Measurements from ENCODE around the gene OR6B3. TPM values are rescaled to one million over a fixed set of nuclear protein-coding genes. Genes with fewer than 3 reads are reported as not detected.

The OR6B3 gene
- total RNA-seq, 1 experiment from 2014 or later, result not detected

DNA sequence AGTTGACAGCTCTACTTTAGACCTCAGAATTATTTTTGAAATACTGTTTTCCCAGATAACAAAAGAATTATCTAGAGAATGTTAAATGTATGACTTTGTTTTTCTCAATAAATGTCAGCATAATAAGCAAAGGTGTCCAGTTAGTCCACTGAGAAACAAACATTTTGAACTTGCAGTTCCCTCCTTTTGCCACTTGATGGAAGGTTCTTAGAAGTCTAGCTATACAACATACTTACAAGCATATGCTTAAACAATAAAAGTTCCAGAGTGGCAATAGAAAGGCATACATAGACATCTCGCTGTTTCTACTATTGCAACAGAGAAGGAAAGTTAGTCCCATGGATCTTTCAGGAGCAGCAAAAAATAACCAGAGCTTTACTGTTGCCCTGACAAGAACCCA lies 40.0 kb downstream of the OR6B3 start:
- intact Hi-C loops (cut with micrococcal nuclease; ENCODE audit: unreplicated experiment), result no loop called here
- Histone ChIP-seq H3K4me1 (no peaks in the 10 kb centered on the region), H3K36me3 (ENCODE audit: control insufficient read depth, insufficient read depth, low read length) (no peaks in the 10 kb centered on the region), H3K4me3 (ENCODE audit: low read depth, low read length) (no peak overlapping the region), H3K27me3 (replicated peaks; ENCODE audit: control insufficient read depth, insufficient read depth, low read length) (no peaks in the 10 kb centered on the region), H3K9me3 (no peaks in the 10 kb centered on the region)
- Mint-ChIP-seq H3K36me3 (ENCODE audit: insufficient read depth, unreplicated experiment) (peaks cover 34% of the 10 kb centered on the region), H3K27ac (ENCODE audit: unreplicated experiment) (no peak overlapping the region), H3K4me3 (ENCODE audit: unreplicated experiment) (no peak overlapping the region), H3K9me3 (ENCODE audit: unreplicated experiment) (no peaks in the 10 kb centered on the region), H3K4me1 (ENCODE audit: low read depth, unreplicated experiment) (no peaks in the 10 kb centered on the region), H3K27me3 (ENCODE audit: insufficient read depth, unreplicated experiment) (no peaks in the 10 kb centered on the region)
- ChIA-PET POLR2A (interaction anchor here (0.6 kb wide), 1 partner anchor 12 kb away, joined by 4 read pairs; the partner anchor contains the start of gene NDUFA10), CTCF (interaction anchor here (0.6 kb wide), 1 partner anchor 30 kb away, joined by 3 read pairs; no protein-coding TSS in a partner anchor)
- BruUV-seq (replicated peaks), result TSS peak; percentile 21
- TF ChIP-seq, protein P1, sequence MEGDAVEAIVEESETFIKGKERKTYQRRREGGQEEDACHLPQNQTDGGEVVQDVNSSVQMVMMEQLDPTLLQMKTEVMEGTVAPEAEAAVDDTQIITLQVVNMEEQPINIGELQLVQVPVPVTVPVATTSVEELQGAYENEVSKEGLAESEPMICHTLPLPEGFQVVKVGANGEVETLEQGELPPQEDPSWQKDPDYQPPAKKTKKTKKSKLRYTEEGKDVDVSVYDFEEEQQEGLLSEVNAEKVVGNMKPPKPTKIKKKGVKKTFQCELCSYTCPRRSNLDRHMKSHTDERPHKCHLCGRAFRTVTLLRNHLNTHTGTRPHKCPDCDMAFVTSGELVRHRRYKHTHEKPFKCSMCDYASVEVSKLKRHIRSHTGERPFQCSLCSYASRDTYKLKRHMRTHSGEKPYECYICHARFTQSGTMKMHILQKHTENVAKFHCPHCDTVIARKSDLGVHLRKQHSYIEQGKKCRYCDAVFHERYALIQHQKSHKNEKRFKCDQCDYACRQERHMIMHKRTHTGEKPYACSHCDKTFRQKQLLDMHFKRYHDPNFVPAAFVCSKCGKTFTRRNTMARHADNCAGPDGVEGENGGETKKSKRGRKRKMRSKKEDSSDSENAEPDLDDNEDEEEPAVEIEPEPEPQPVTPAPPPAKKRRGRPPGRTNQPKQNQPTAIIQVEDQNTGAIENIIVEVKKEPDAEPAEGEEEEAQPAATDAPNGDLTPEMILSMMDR (IDR thresholded peaks at IDR 0.05; ENCODE audit: insufficient read depth in 1 of 2, low read depth in 1 of 2, low read length in 1 of 2, severe bottlenecking in 1 of 2, unreplicated experiment in 1 of 2), result peak in 1 of 2 experiments; percentile 9
- DNase-seq, result no peak

- Mint-ChIP-seq H3K4me1 (ENCODE audit: low read depth, unreplicated experiment) (no peaks in the 10 kb centered on the region), H3K27ac (ENCODE audit: unreplicated experiment) (no peak overlapping the region), H3K27me3 (ENCODE audit: insufficient read depth, unreplicated experiment) (no peaks in the 10 kb centered on the region), H3K4me3 (ENCODE audit: unreplicated experiment) (no peak overlapping the region), H3K36me3 (ENCODE audit: insufficient read depth, unreplicated experiment) (peaks cover 31% of the 10 kb centered on the region), H3K9me3 (ENCODE audit: unreplicated experiment) (no peaks in the 10 kb centered on the region)
- Histone ChIP-seq H3K9me3 (no peaks in the 10 kb centered on the region), H3K27me3 (replicated peaks; ENCODE audit: control insufficient read depth, insufficient read depth, low read length) (no peaks in the 10 kb centered on the region), H3K4me3 (ENCODE audit: low read depth, low read length) (no peak overlapping the region), H3K4me1 (no peaks in the 10 kb centered on the region), H3K36me3 (ENCODE audit: control insufficient read depth, insufficient read depth, low read length) (peaks cover 2% of the 10 kb centered on the region; the same call in 1 of the 2 replicates)
- no peak for DNase-seq
- no TSS peak for BruUV-seq (replicated peaks)
- CTCF ChIA-PET, result no interaction called here
- POLR2A ChIA-PET, result no interaction called here
- intact Hi-C loops (cut with micrococcal nuclease; ENCODE audit: unreplicated experiment), result no loop called here
- TF ChIP-seq, protein P1 (IDR thresholded peaks at IDR 0.05; ENCODE audit: insufficient read depth in 1 of 2, low read depth in 1 of 2, low read length in 1 of 2, severe bottlenecking in 1 of 2, unreplicated experiment in 1 of 2), result no peak
Observed at GRCh38 chr2:240002983-240003382, 50.3 kb downstream of the OR6B3 start.

DNA sequence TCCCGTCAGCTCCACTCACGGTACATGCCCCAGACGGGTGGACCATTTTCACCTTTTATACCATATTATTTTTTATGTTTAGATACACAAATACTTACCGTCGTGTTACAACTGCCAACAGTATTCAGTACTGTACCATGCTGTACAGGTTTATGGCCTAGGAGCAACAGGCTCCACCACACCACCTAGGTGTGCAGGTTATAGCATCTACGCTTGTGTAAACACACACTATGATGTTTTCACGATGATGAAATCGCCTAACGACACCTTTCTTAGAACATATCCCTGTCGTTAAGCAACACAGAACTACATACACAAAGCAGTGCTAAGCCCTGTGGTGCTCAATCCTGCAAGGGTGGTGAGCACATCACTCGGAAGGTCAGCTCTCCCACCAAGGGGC lies 52.6 kb downstream of the OR6B3 start:
- ChIA-PET CTCF (no interaction called here), POLR2A (no interaction called here)
- no peak for DNase-seq
- Mint-ChIP-seq H3K27me3 (ENCODE audit: insufficient read depth, unreplicated experiment) (no peaks in the 10 kb centered on the region), H3K4me3 (ENCODE audit: unreplicated experiment) (no peak overlapping the region), H3K36me3 (ENCODE audit: insufficient read depth, unreplicated experiment) (peaks cover 29% of the 10 kb centered on the region), H3K4me1 (ENCODE audit: low read depth, unreplicated experiment) (no peaks in the 10 kb centered on the region), H3K9me3 (ENCODE audit: unreplicated experiment) (no peaks in the 10 kb centered on the region), H3K27ac (ENCODE audit: unreplicated experiment) (no peak overlapping the region)
- no TSS peak for BruUV-seq (replicated peaks)
- TF ChIP-seq, protein P1 (IDR thresholded peaks at IDR 0.05; ENCODE audit: insufficient read depth in 1 of 2, low read depth in 1 of 2, low read length in 1 of 2, severe bottlenecking in 1 of 2, unreplicated experiment in 1 of 2), result no peak
- no peaks in the 10 kb centered on the region for H3K27me3 ChIP-seq (replicated peaks; ENCODE audit: control insufficient read depth, insufficient read depth, low read length)
- no peaks in the 10 kb centered on the region for H3K4me1 ChIP-seq
- peaks cover 2% of the 10 kb centered on the region; the same call in 1 of the 2 replicates for H3K36me3 ChIP-seq (ENCODE audit: control insufficient read depth, insufficient read depth, low read length)
- no peak overlapping the region for H3K4me3 ChIP-seq (ENCODE audit: low read depth, low read length)
- H3K9me3 ChIP-seq, result no peaks in the 10 kb centered on the region
- intact Hi-C loops (cut with micrococcal nuclease; ENCODE audit: unreplicated experiment), result no loop called here

Measured in Caco-2 (cell line).